Endothelial cell of umbilical vein (primary cell): ENCODE results near the gene ZNF839. TPM values are rescaled to one million over a fixed set of nuclear protein-coding genes. Genes with fewer than 3 reads are reported as not detected.

Source experiments
- BruUV-seq: library from RNA; stranded (reverse); fragments of 400-500 nt; replicated peaks from 2 replicates; lab custom pipeline; 2021; lab: Mats Ljungman, UMichigan
- CTCF ChIA-PET: fragments of 300-600, 350-600 bp; sonication (Branson Sonifier 250); formaldehyde crosslinking; loops from one replicate; lab custom pipeline; 2021; ENCODE audit warnings: antibody characterized with exemption, inconsistent platforms; lab: Charles Lee
- POLR2A ChIA-PET: fragments of 300-600, 350-600 bp; sonication (Branson Sonifier 250); formaldehyde crosslinking; loops from one replicate; lab custom pipeline; 2021; ENCODE audit warnings: antibody characterized with exemption, inconsistent platforms; lab: Charles Lee
- DNase-seq: peaks from one replicate; pipeline ENCODE4 v3.0.0-alpha.2; 2011; ENCODE audit warnings: low read depth, low spot score
- FAIRE-seq: peaks from 2 replicates; lab custom pipeline; 2011; peaks lifted over from hg19 to GRCh38; lab: Jason Lieb, UNC
- H2AFZ ChIP-seq: 2 replicates; pipeline ENCODE4 v1.6.0; 2012; ENCODE audit warnings: low read depth, low read length, control low read depth, inconsistent platforms
- H3K27ac ChIP-seq: 2 replicates; pipeline ENCODE4 v1.5.1; 2011; ENCODE audit warnings: low read depth, mild to moderate bottlenecking, control low read depth, low read length, moderate library complexity; ENCODE audit not compliant: insufficient read depth
- H3K27me3 ChIP-seq, 2 experiments: 2 replicates each; pipeline versions ENCODE4 v1.6.0 to v1.6.1; 2011; ENCODE audit warnings: low read length in 2 of 2, mixed read lengths in 1 of 2; ENCODE audit not compliant: control insufficient read depth in 2 of 2, insufficient read depth in 2 of 2
- H3K36me3 ChIP-seq, 2 experiments: 2 replicates in 1 of 2; 3 replicates in 1 of 2; pipeline ENCODE4 v1.5.1; 2011; ENCODE audit warnings: low read length in 2 of 2, mild to moderate bottlenecking in 1 of 2, moderate library complexity in 1 of 2; ENCODE audit not compliant: control insufficient read depth in 2 of 2, insufficient read depth in 2 of 2; ENCODE audit errors: extremely low read depth in 1 of 2
- H3K4me1 ChIP-seq: 3 replicates; pipeline ENCODE4 v1.5.1; 2011; ENCODE audit warnings: mild to moderate bottlenecking, low read length; ENCODE audit not compliant: control insufficient read depth, insufficient read depth; ENCODE audit errors: extremely low read depth
- H3K4me2 ChIP-seq: 2 replicates; pipeline ENCODE4 v1.6.1; 2011; ENCODE audit warnings: low read length, control low read depth, mixed read lengths; ENCODE audit not compliant: insufficient read depth
- H3K4me3 ChIP-seq, 3 experiments: fragments of 200-600 bp in 1 of 3; sonication (generic), shearing (Covaris generic) in 1 of 3; replicated peaks in 1 of 3; 2 replicates each; pipeline ENCODE4 v1.5.1; 2011 to 2016; ENCODE audit warnings: control low read depth in 3 of 3, low read length in 3 of 3, mild to moderate bottlenecking in 2 of 3, inconsistent platforms in 1 of 3, low read depth in 1 of 3, moderate library complexity in 1 of 3; ENCODE audit not compliant: insufficient read depth in 1 of 3
- H3K79me2 ChIP-seq: 2 replicates; pipeline ENCODE4 v1.6.0; 2012; ENCODE audit warnings: low read length, inconsistent platforms; ENCODE audit not compliant: control insufficient read depth, insufficient read depth
- H3K9ac ChIP-seq: replicated peaks from 2 replicates; pipeline ENCODE3; 2011; ENCODE audit warnings: low read length, control low read depth; ENCODE audit not compliant: insufficient read depth; ENCODE audit errors: extremely low read depth
- H3K9me1 ChIP-seq: replicated peaks from 3 replicates; pipeline ENCODE4 v1.6.0; 2011; ENCODE audit warnings: mild to moderate bottlenecking, low read length; ENCODE audit not compliant: control insufficient read depth, insufficient read depth; ENCODE audit errors: extremely low read depth
- H3K9me3 ChIP-seq: replicated peaks from 2 replicates; pipeline ENCODE4 v1.5.1; 2012; ENCODE audit warnings: low read length, inconsistent platforms; ENCODE audit not compliant: control insufficient read depth, insufficient read depth
- H4K20me1 ChIP-seq: replicated peaks from 2 replicates; pipeline ENCODE3; 2011; ENCODE audit warnings: mild to moderate bottlenecking, low read length; ENCODE audit not compliant: control insufficient read depth, insufficient read depth; ENCODE audit errors: extremely low read depth
- EZH2 ChIP-seq: IDR thresholded peaks from 2 replicates; pipeline ENCODE4 v1.6.1; 2012; ENCODE audit warnings: borderline replicate concordance, low read depth, mild to moderate bottlenecking, moderate library complexity, low read length, inconsistent platforms; ENCODE audit not compliant: severe bottlenecking
- FOS ChIP-seq: IDR thresholded peaks from 2 replicates; pipeline ENCODE4 v1.6.1; 2011; ENCODE audit warnings: mild to moderate bottlenecking, low read length, moderate library complexity, borderline replicate concordance; ENCODE audit not compliant: insufficient read depth
- GATA2 ChIP-seq: IDR thresholded peaks from 2 replicates; pipeline ENCODE4 v1.7.0; 2011; ENCODE audit warnings: low read depth, mild to moderate bottlenecking, moderate library complexity, mixed read lengths, low read length; ENCODE audit not compliant: insufficient read length, insufficient read depth
- JUN ChIP-seq: IDR thresholded peaks from 2 replicates; pipeline ENCODE4 v1.6.1; 2011; ENCODE audit warnings: borderline replicate concordance, low read depth; ENCODE audit not compliant: insufficient read length, insufficient read depth
- MYC ChIP-seq: IDR thresholded peaks from one replicate; pipeline ENCODE4 v1.6.1; 2011; ENCODE audit warnings: mild to moderate bottlenecking, low read depth, low read length
- POLR2A ChIP-seq: IDR thresholded peaks from 2 replicates; pipeline ENCODE4 v1.6.1; 2012; ENCODE audit warnings: low read depth, mild to moderate bottlenecking, control low read depth, low read length
- POLR2AphosphoS5 ChIP-seq: IDR thresholded peaks from 2 replicates; pipeline ENCODE4 v1.6.1; 2012; ENCODE audit warnings: low read depth, mild to moderate bottlenecking, control low read depth, low read length, moderate library complexity; ENCODE audit not compliant: insufficient read depth
- dilution Hi-C: fragments of 300-500 bp; cut with MboI; formaldehyde crosslinking; loops from one replicate; pipeline ENCODE4 v1.15.0; 2019; ENCODE audit warnings: low sequenced_read_pairs; ENCODE audit not compliant: extremely low pct_ligation_motif_present
- intact Hi-C: fragments of 100-400 bp; cut with micrococcal nuclease; formaldehyde crosslinking; loops from one replicate; pipeline ENCODE4 v1.10.0; 2022
- polyA plus RNA-seq, 4 experiments: library from polyadenylated mRNA; depleted of rRNA in 3 of 4; stranded (reverse) in 3 of 4; unstranded in 1 of 4; fragments of >200 nt; gene quantifications; 2 replicates each; pipeline versions ENCODE4 v1.2.1 to v1.2.3, GENCODE V29; 2011 to 2012; ENCODE audit warnings: missing spikeins in 1 of 4
- total RNA-seq: library from RNA; stranded (reverse); gene quantifications from 2 replicates; pipeline ENCODE4 v1.2.3, GENCODE V29; 2021
- TF ChIP-seq, protein P1 (sequence below), 2 donors: IDR thresholded peaks; 1 replicate in 1 of 2; 2 replicates in 1 of 2; pipeline ENCODE4 v1.5.1; 2011; ENCODE audit warnings: low read length in 2 of 2, mild to moderate bottlenecking in 2 of 2, moderate library complexity in 2 of 2, control low read depth in 1 of 2, inconsistent platforms in 1 of 2, low read depth in 1 of 2; ENCODE audit not compliant: insufficient read depth in 1 of 2; ENCODE audit errors: extremely low read depth in 1 of 2
- TF ChIP-seq, protein P2 (sequence below): IDR thresholded peaks from 2 replicates; pipeline ENCODE4 v1.6.1; 2011; ENCODE audit not compliant: insufficient read depth, insufficient read length

The ZNF839 gene
- total and polyA plus RNA-seq, 2 donors (not counting 3 experiments of a cell fraction or from before 2014, with no cell fraction given), result 9.8 to 12.5 TPM

DNA sequence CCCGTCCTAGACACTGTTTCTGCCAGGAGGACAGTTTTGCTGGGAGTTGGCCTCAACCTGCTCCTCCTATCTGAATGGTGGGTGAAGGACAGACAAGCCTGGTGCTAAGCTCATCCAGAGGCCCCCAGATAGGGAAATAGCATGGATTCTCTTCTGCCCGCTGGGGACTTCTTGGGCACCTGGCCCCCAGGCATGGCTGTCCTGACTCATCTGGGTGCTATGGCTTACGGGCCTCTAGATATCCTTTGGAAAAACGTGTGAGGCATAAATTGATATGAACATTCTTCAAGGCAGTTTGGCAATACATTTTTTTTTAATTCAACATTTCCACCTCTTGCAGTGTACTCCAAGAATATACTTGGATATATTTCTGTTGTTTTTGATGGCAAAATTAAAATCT, 51.8 kb downstream of the ZNF839 start:
- Histone ChIP-seq H3K9ac (no peak overlapping the region), H3K36me3 (no peaks in the 10 kb centered on the region), H3K79me2 (peaks cover 13% of the 10 kb centered on the region), H3K27me3 (no peaks in the 10 kb centered on the region), H3K27ac (no peak overlapping the region), H2AFZ (no peak overlapping the region), H3K4me1 (no peaks in the 10 kb centered on the region), H3K9me3 (no peaks in the 10 kb centered on the region), H3K4me3 (no peak overlapping the region), H4K20me1 (peaks cover 3% of the 10 kb centered on the region), H3K9me1 (no peaks in the 10 kb centered on the region), H3K4me2 (no peak overlapping the region)
- dilution Hi-C loops (no loop called here), intact Hi-C loops (no loop called here)
- TF ChIP-seq GATA2, result no peak
- TF ChIP-seq POLR2A, result no peak
- TF ChIP-seq, protein P1, sequence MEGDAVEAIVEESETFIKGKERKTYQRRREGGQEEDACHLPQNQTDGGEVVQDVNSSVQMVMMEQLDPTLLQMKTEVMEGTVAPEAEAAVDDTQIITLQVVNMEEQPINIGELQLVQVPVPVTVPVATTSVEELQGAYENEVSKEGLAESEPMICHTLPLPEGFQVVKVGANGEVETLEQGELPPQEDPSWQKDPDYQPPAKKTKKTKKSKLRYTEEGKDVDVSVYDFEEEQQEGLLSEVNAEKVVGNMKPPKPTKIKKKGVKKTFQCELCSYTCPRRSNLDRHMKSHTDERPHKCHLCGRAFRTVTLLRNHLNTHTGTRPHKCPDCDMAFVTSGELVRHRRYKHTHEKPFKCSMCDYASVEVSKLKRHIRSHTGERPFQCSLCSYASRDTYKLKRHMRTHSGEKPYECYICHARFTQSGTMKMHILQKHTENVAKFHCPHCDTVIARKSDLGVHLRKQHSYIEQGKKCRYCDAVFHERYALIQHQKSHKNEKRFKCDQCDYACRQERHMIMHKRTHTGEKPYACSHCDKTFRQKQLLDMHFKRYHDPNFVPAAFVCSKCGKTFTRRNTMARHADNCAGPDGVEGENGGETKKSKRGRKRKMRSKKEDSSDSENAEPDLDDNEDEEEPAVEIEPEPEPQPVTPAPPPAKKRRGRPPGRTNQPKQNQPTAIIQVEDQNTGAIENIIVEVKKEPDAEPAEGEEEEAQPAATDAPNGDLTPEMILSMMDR (IDR thresholded peaks at IDR 0.05; ENCODE audit: extremely low read depth in 1 of 2, insufficient read depth in 1 of 2, low read depth in 1 of 2, low read length in 2 of 2), result no peak
- no peak for TF ChIP-seq FOS
- TF ChIP-seq MYC, result no peak
- no peak for TF ChIP-seq JUN
- TF ChIP-seq, protein P2, sequence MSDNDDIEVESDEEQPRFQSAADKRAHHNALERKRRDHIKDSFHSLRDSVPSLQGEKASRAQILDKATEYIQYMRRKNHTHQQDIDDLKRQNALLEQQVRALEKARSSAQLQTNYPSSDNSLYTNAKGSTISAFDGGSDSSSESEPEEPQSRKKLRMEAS, result no peak
- no peak for TF ChIP-seq POLR2AphosphoS5
- no peak for TF ChIP-seq EZH2
- DNase-seq, result no peak
- BruUV-seq, result no TSS peak
- POLR2A ChIA-PET, result no interaction called here
- CTCF ChIA-PET, result no interaction called here
- no peak for FAIRE-seq
